GM12874 (cell line): Measurements from ENCODE around the gene HIPK3.

Source experiments
- TF ChIP-seq, protein P1 (sequence below): IDR thresholded peaks from 2 replicates; pipeline ENCODE4 v1.5.1; 2011; ENCODE audit warnings: low read depth, mild to moderate bottlenecking, control low read depth, low read length, moderate library complexity; ENCODE audit not compliant: insufficient read depth

The HIPK3 gene

DNA sequence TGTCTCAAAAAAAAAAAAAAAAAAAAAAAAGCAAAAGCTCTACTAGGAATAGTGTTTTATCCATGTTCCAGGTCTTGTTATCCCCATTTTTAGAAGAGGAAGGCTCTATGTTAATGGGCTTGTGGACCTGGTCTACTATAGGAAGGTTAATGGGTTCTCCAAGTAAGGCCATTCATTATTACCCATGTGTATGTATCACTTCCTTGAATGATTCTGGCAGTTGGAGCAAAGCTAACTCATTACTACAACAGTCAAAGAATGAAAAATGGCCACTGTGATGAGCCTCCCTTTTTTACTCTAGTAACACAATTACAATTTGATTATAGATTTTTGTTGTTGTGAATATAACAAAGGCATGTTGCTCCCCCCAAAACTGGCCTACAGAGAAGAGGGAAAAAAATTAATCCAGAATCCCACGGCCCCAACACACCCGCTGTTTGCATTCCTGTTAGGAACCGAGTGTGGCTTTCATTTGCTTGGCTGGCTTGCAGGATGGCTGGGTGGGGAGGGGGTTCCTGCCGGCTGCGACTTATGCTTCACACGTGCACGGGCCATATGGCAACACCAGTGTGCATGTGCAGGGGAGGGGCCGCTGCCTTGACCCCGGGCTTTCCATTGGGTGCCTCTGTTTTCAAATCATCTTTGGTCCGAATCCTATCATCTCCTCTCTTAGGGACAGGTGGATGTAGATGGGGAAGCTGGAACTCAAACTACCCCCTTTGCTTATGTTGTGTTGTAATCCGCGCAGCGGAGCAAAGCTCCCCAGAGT lies 148.8 kb downstream of the HIPK3 start:
- TF ChIP-seq, protein P1, sequence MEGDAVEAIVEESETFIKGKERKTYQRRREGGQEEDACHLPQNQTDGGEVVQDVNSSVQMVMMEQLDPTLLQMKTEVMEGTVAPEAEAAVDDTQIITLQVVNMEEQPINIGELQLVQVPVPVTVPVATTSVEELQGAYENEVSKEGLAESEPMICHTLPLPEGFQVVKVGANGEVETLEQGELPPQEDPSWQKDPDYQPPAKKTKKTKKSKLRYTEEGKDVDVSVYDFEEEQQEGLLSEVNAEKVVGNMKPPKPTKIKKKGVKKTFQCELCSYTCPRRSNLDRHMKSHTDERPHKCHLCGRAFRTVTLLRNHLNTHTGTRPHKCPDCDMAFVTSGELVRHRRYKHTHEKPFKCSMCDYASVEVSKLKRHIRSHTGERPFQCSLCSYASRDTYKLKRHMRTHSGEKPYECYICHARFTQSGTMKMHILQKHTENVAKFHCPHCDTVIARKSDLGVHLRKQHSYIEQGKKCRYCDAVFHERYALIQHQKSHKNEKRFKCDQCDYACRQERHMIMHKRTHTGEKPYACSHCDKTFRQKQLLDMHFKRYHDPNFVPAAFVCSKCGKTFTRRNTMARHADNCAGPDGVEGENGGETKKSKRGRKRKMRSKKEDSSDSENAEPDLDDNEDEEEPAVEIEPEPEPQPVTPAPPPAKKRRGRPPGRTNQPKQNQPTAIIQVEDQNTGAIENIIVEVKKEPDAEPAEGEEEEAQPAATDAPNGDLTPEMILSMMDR, result no peak
